Aorta (tissue), 5 donors: Measurements from ENCODE around the gene TUBA4A. TPM values are rescaled to one million over a fixed set of nuclear protein-coding genes. Genes with fewer than 3 reads are reported as not detected.

Experiments
- ATAC-seq: fragments of 200-7000 bp; cut with Tn5 transposase; one replicate; pipeline ENCODE4 v1.9.1; 2022; ENCODE audit warnings: moderate library complexity; ENCODE audit not compliant: low FRiP score
- DNase-seq, 2 donors: peaks; one replicate each; pipeline ENCODE4 v3.0.0-alpha.2; 2020
- H3K27ac ChIP-seq, 2 donors: one replicate each; pipeline ENCODE4 v1.5.1; 2013; ENCODE audit warnings: low read length in 2 of 2, mild to moderate bottlenecking in 2 of 2, moderate library complexity in 2 of 2, control low read depth in 1 of 2, inconsistent platforms in 1 of 2, low read depth in 1 of 2
- H3K27me3 ChIP-seq, 2 donors: one replicate each; pipeline ENCODE4 v1.6.1; 2013; ENCODE audit warnings: control low read depth in 1 of 2, low read length in 1 of 2, mild to moderate bottlenecking in 1 of 2, moderate library complexity in 1 of 2; ENCODE audit not compliant: insufficient read depth in 2 of 2, control insufficient read depth in 1 of 2
- H3K36me3 ChIP-seq, 2 donors: one replicate each; pipeline ENCODE4 v1.6.1; 2013; ENCODE audit warnings: control low read depth in 1 of 2, low read length in 1 of 2, mild to moderate bottlenecking in 1 of 2; ENCODE audit not compliant: insufficient read depth in 2 of 2, control insufficient read depth in 1 of 2
- H3K4me1 ChIP-seq, 2 donors: one replicate each; pipeline ENCODE4 v1.6.1; 2013; ENCODE audit warnings: low read length in 2 of 2, control low read depth in 1 of 2, mild to moderate bottlenecking in 1 of 2, moderate library complexity in 1 of 2; ENCODE audit not compliant: insufficient read depth in 2 of 2, control insufficient read depth in 1 of 2
- H3K4me3 ChIP-seq, 2 donors: one replicate each; pipeline ENCODE4 v1.5.1; 2013; ENCODE audit warnings: low read length in 2 of 2, control low read depth in 1 of 2, mild to moderate bottlenecking in 1 of 2
- H3K9me3 ChIP-seq: one replicate; pipeline ENCODE4 v1.6.1; 2013; ENCODE audit warnings: mild to moderate bottlenecking, low read length; ENCODE audit not compliant: control insufficient read depth
- WGBS, 2 donors: extraction: QIAGEN DNeasy Blood & Tissue Kit; methylation state at CpG; one replicate each; pipeline ENCODE4 v1.1.7; 2013; 5-methylcytosine and 5-hydroxymethylcytosine counted together
- intact Hi-C, 2 donors: fragments of 100-400 bp; cut with DNase I; formaldehyde crosslinking; loops; one replicate each; pipeline versions ENCODE4 v1.14.2 to v1.15.0; 2022
- polyA plus RNA-seq, 2 donors: library from polyadenylated mRNA; stranded (reverse); fragments of 200-250 nt; gene quantifications; one replicate each; pipeline ENCODE4 v1.2.3, GENCODE V29; 2013
- total RNA-seq, 2 donors: library from RNA; stranded (reverse); fragmentation: NEBNext Ultra II Directional; extraction: Animal tissue kit (Norgen Biotek cat#: 25700); gene quantifications; one replicate each; pipeline ENCODE4 v1.2.1, GENCODE V29; 2021
- donor health status: healthy with polysubstance abuse.
- donor health status: Bipolar disorder and iron deficiency.
- donor health status: DM: no; HTN: no; CAD: no.
- donor health status: DM: no; HTN: no; CAD: no.
- donor health status: DM: yes; HTN: yes; CAD: no.

TUBA4A gene
- total and polyA plus RNA-seq, 4 donors, result 20.3 to 59.2 (median 46.3) TPM

- ATAC-seq, result no peak
- peak overlapping the region; percentile 49 to 82 for H3K4me3 ChIP-seq
- no peaks in the 10 kb centered on the region for H3K9me3 ChIP-seq
- WGBS, 2 donors, result 49 to 53% methylated on average over 7 of the region's 7 CpGs
- peaks cover 0 to 4% of the 10 kb centered on the region in 2 donors for H3K36me3 ChIP-seq
- no peaks in the 10 kb centered on the region for H3K27me3 ChIP-seq
- intact Hi-C loops, result loop anchor here in 1 of 2 donors (5.0 kb wide), 1 partner anchor 51 kb away; the partner anchor contains the start of genes CNPPD1 and RETREG2
- DNase-seq, result peak in 1 of 2 donors; percentile 63
- H3K4me1 ChIP-seq, result peaks cover 0 to 4% of the 10 kb centered on the region in 2 donors
- no peak overlapping the region for H3K27ac ChIP-seq
These were observed 25.4 kb downstream of the TUBA4A start for GRCh38 chr2:219228041-219228910.

- 87 to 94% methylated on average over 3 of the region's 3 CpGs for WGBS, 2 donors
- H3K9me3 ChIP-seq, result no peaks in the 10 kb centered on the region
- ATAC-seq (no peak), DNase-seq (no peak)
- no peak overlapping the region for H3K4me3 ChIP-seq
- intact Hi-C loops, result loop anchor here in 1 of 2 donors (5.0 kb wide), 1 partner anchor 48 kb away; the partner anchor contains the start of genes CNPPD1 and RETREG2
- no peak overlapping the region for H3K27ac ChIP-seq
- no peaks in the 10 kb centered on the region for H3K27me3 ChIP-seq
- peaks cover 0 to 4% of the 10 kb centered on the region in 2 donors for H3K4me1 ChIP-seq
- peaks cover 0 to 10% of the 10 kb centered on the region in 2 donors for H3K36me3 ChIP-seq
These were observed 28.4 kb downstream of the TUBA4A start for GRCh38 chr2:219225350-219225749.

- intact Hi-C loops, result no loop called here
- H3K27me3 ChIP-seq, result no peaks in the 10 kb centered on the region
- DNase-seq (no peak), ATAC-seq (no peak)
- peaks cover 0 to 10% of the 10 kb centered on the region in 2 donors for H3K36me3 ChIP-seq
- no peak overlapping the region for H3K27ac ChIP-seq
- no peaks in the 10 kb centered on the region for H3K9me3 ChIP-seq
- peaks cover 0 to 4% of the 10 kb centered on the region in 2 donors for H3K4me1 ChIP-seq
- no peak overlapping the region for H3K4me3 ChIP-seq
- 93% methylated on average over 31 of the region's 31 CpGs for WGBS, 2 donors
These were observed 29.7 kb downstream of the TUBA4A start for GRCh38 chr2:219223831-219224610.

- intact Hi-C loops, result no loop called here
- no peaks in the 10 kb centered on the region for H3K9me3 ChIP-seq
- H3K4me3 ChIP-seq, result no peak overlapping the region
- whole genome bisulfite sequencing, 2 donors, result 93 to 94% methylated on average over 16 of the region's 16 CpGs
- H3K27me3 ChIP-seq, result no peaks in the 10 kb centered on the region
- ATAC-seq (no peak), DNase-seq (no peak)
- no peaks in the 10 kb centered on the region for H3K4me1 ChIP-seq
- H3K27ac ChIP-seq, result no peak overlapping the region
- peaks cover 0 to 10% of the 10 kb centered on the region in 2 donors for H3K36me3 ChIP-seq
These were observed 31.7 kb downstream of the TUBA4A start for GRCh38 chr2:219221957-219222518.

- H3K4me1 ChIP-seq, result no peaks in the 10 kb centered on the region
- H3K36me3 ChIP-seq, result peaks cover 0 to 10% of the 10 kb centered on the region in 2 donors
- intact Hi-C loops, result no loop called here
- H3K27me3 ChIP-seq, result no peaks in the 10 kb centered on the region
- H3K4me3 ChIP-seq, result no peak overlapping the region
- 87 to 90% methylated on average over 19 of the region's 19 CpGs for WGBS, 2 donors
- no peak overlapping the region for H3K27ac ChIP-seq
- H3K9me3 ChIP-seq, result no peaks in the 10 kb centered on the region
- no peak for DNase-seq
- ATAC-seq, result no peak
These were observed 32.9 kb downstream of the TUBA4A start for GRCh38 chr2:219220652-219221402.

GRCh38 chr2:219219784-219220532 lies 33.8 kb downstream of the TUBA4A start:
- no peaks in the 10 kb centered on the region for H3K4me1 ChIP-seq
- intact Hi-C loops, result loop anchor here in 1 of 2 donors (2.0 kb wide), 3 partner anchors 33 to 59 kb away; partner anchors contain the start of genes CNPPD1, NHEJ1, TUBA4A and TUBA4B
- no peak for ATAC-seq

GRCh38 chr2:219218732-219219701 lies 34.7 kb downstream of the TUBA4A start, which contains the start of gene ABCB6:
TSS of gene ABCB6 (minus strand) at chr2:219218958. CDS start at chr2:219218673, 285 bp downstream.
- peak within 1 kb of the TSS in 1 of 2 donors; percentile 96 for H3K27ac ChIP-seq
- H3K36me3 ChIP-seq, result peaks cover 0 to 9% of the 10 kb centered on the region in 2 donors
- H3K9me3 ChIP-seq, result no peaks in the 10 kb centered on the region
- WGBS, 2 donors, result 3 to 5% methylated on average over 71 of the region's 71 CpGs
- H3K27me3 ChIP-seq, result no peaks in the 10 kb centered on the region
- intact Hi-C loops, result loop anchor here in 1 of 2 donors (2.0 kb wide), 3 partner anchors 34 to 58 kb away; partner anchors contain the start of genes CNPPD1, NHEJ1, TUBA4A and TUBA4B
- peak within 1 kb of the TSS; percentile 1 to 31 for H3K4me3 ChIP-seq
- H3K4me1 ChIP-seq, result no peaks in the 10 kb centered on the region
- peak; percentile 95 for ATAC-seq
- peak; percentile 98 to 99 for DNase-seq

More at GRCh38 chr2:219219784-219220532, 33.8 kb downstream of the TUBA4A start:
- Histone ChIP-seq H3K9me3 (no peaks in the 10 kb centered on the region), H3K27ac (peak overlapping the region in 1 of 2 donors; percentile 73), H3K36me3 (peaks cover 0 to 10% of the 10 kb centered on the region in 2 donors), H3K27me3 (no peaks in the 10 kb centered on the region), H3K4me3 (no peak overlapping the region)
- whole genome bisulfite sequencing, 2 donors, result 85 to 86% methylated on average over 18 of the region's 18 CpGs
- DNase-seq, result no peak
